Measurements from ENCODE around the gene PLCE1. TPM values are rescaled to one million over a fixed set of nuclear protein-coding genes. Genes with fewer than 3 reads are reported as not detected.

PLCE1 gene
- polyA plus RNA-seq, 1 donor (not counting 4 experiments of a cell fraction or from before 2014, with no cell fraction given) = 0.01 TPM

- TF ChIP-seq CTCF (optimal IDR thresholded peaks at IDR 0.05 in 1 of 3, IDR thresholded peaks at IDR 0.05 in 1 of 3, conservative IDR thresholded peaks at IDR 0.05 in 1 of 3; ENCODE audit: extremely low read depth in 1 of 3, insufficient read depth in 2 of 3, low read length in 3 of 3) (no peak), EZH2 (IDR thresholded peaks at IDR 0.05; ENCODE audit: low read length) (no peak)
- Histone ChIP-seq H3K36me3 (ENCODE audit: control insufficient read depth in 2 of 2, extremely low read depth in 1 of 2, insufficient read depth in 2 of 2, low read length in 2 of 2) (no peaks in the 10 kb centered on the region), H3K9me3 (ENCODE audit: control insufficient read depth, low read depth, low read length) (no peaks in the 10 kb centered on the region), H3K27me3 (ENCODE audit: control insufficient read depth, extremely low read depth, insufficient read depth, low read length) (no peaks in the 10 kb centered on the region), H3K4me2 (ENCODE audit: control insufficient read depth, extremely low read depth, insufficient read depth, low read depth, low read length) (no peak overlapping the region), H3K27ac (ENCODE audit: control insufficient read depth, insufficient read depth, low read length) (no peak overlapping the region), H2AFZ (ENCODE audit: control insufficient read depth, low read length) (no peak overlapping the region), H3K9me1 (ENCODE audit: control insufficient read depth, extremely low read depth, insufficient read depth, low read length) (no peaks in the 10 kb centered on the region), H3K4me3 (ENCODE audit: control insufficient read depth in 2 of 3, extremely low read depth in 1 of 3, insufficient read depth in 2 of 3, low read depth in 1 of 3, low read length in 3 of 3) (no peak overlapping the region), H3K79me2 (ENCODE audit: control insufficient read depth, insufficient read depth, low read length) (no peaks in the 10 kb centered on the region), H3K9ac (ENCODE audit: control insufficient read depth, extremely low read depth, insufficient read depth, low read length) (no peak overlapping the region), H4K20me1 (ENCODE audit: control insufficient read depth, extremely low read depth, insufficient read depth, low read length) (no peaks in the 10 kb centered on the region), H3K4me1 (ENCODE audit: control insufficient read depth, extremely low read depth, insufficient read depth, low read length) (no peaks in the 10 kb centered on the region)
- no peak for DNase-seq (ENCODE audit: low read depth, low spot score)
- no peak for FAIRE-seq
- dilution Hi-C loops (cut with MboI; ENCODE audit: extremely low pct_ligation_motif_present, low sequenced_read_pairs) = no loop called here
Measured at GRCh38 chr10:94027197-94027596, 33.5 kb downstream of the PLCE1 start.

GRCh38 chr10:94029955-94030354 lies 36.2 kb downstream of the PLCE1 start:
- Histone ChIP-seq H3K9ac (ENCODE audit: control insufficient read depth, extremely low read depth, insufficient read depth, low read length) (no peak overlapping the region), H3K4me2 (ENCODE audit: control insufficient read depth, extremely low read depth, insufficient read depth, low read depth, low read length) (no peak overlapping the region), H3K9me3 (ENCODE audit: control insufficient read depth, low read depth, low read length) (no peaks in the 10 kb centered on the region), H3K36me3 (ENCODE audit: control insufficient read depth in 2 of 2, extremely low read depth in 1 of 2, insufficient read depth in 2 of 2, low read length in 2 of 2) (no peaks in the 10 kb centered on the region), H2AFZ (ENCODE audit: control insufficient read depth, low read length) (no peak overlapping the region), H3K4me1 (ENCODE audit: control insufficient read depth, extremely low read depth, insufficient read depth, low read length) (no peaks in the 10 kb centered on the region), H3K9me1 (ENCODE audit: control insufficient read depth, extremely low read depth, insufficient read depth, low read length) (no peaks in the 10 kb centered on the region), H4K20me1 (ENCODE audit: control insufficient read depth, extremely low read depth, insufficient read depth, low read length) (no peaks in the 10 kb centered on the region), H3K27me3 (ENCODE audit: control insufficient read depth, extremely low read depth, insufficient read depth, low read length) (no peaks in the 10 kb centered on the region), H3K79me2 (ENCODE audit: control insufficient read depth, insufficient read depth, low read length) (no peaks in the 10 kb centered on the region), H3K4me3 (ENCODE audit: control insufficient read depth in 2 of 3, extremely low read depth in 1 of 3, insufficient read depth in 2 of 3, low read depth in 1 of 3, low read length in 3 of 3) (no peak overlapping the region), H3K27ac (ENCODE audit: control insufficient read depth, insufficient read depth, low read length) (no peak overlapping the region)
- no peak for FAIRE-seq
- TF ChIP-seq CTCF (optimal IDR thresholded peaks at IDR 0.05 in 1 of 3, IDR thresholded peaks at IDR 0.05 in 1 of 3, conservative IDR thresholded peaks at IDR 0.05 in 1 of 3; ENCODE audit: extremely low read depth in 1 of 3, insufficient read depth in 2 of 3, low read length in 3 of 3) = no peak
- no peak for TF ChIP-seq EZH2 (IDR thresholded peaks at IDR 0.05; ENCODE audit: low read length)
- dilution Hi-C loops (cut with MboI; ENCODE audit: extremely low pct_ligation_motif_present, low sequenced_read_pairs) = no loop called here
- no peak for DNase-seq (ENCODE audit: low read depth, low spot score)
